ENCODE data around the gene RELN. TPM values are rescaled to one million over a fixed set of nuclear protein-coding genes. Genes with fewer than 3 reads are reported as not detected.

The RELN gene
- total RNA-seq, 1 experiment from 2014 or later, result 0.20 TPM

- H3K4me3 Mint-ChIP-seq, result no peak overlapping the region
- no peaks in the 10 kb centered on the region for H3K27me3 Mint-ChIP-seq (ENCODE audit: low read depth)
- H3K27ac Mint-ChIP-seq, result no peak overlapping the region
- no peaks in the 10 kb centered on the region for H3K9me3 Mint-ChIP-seq
- POLR2A ChIA-PET, result interaction anchor here (0.6 kb wide), 1 partner anchor 8 kb away, joined by 3 read pairs; no protein-coding TSS in a partner anchor
- TF ChIP-seq, protein P1, sequence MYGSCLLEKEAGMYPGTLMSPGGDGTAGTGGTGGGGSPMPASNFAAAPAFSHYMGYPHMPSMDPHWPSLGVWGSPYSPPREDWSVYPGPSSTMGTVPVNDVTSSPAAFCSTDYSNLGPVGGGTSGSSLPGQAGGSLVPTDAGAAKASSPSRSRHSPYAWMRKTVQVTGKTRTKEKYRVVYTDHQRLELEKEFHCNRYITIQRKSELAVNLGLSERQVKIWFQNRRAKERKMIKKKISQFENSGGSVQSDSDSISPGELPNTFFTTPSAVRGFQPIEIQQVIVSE (CRISPR knock-in tag; IDR thresholded peaks at IDR 0.05; ENCODE audit: borderline replicate concordance), result no peak
- ATAC-seq (no peak), DNase-seq (ENCODE audit: low spot score) (no peak)
- CTCF ChIA-PET, result no interaction called here
- no peaks in the 10 kb centered on the region for H3K36me3 Mint-ChIP-seq
- no peaks in the 10 kb centered on the region for H3K4me1 Mint-ChIP-seq
Observed at GRCh38 chr7:103712991-103713778, 276.3 kb downstream of the RELN start.

DNA sequence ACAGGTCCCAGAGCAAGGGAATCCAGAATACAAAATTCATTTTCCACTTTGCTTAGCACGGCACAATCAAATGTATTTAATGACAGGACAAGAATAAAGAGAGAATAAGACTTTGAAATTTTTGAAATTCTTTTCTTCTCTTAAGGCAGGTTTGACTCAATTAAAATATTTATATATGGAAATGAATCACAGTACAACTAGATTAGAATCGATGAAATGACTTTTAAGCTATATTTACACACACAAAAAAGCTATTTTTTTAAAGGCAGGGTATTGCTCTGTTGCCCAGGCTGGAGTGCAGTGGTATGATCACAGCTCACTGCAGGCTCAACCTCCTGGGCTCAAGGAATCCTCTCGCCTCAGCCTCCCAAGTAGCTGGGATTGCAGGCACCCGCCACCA lies 278.0 kb downstream of the RELN start:
- Mint-ChIP-seq H3K27me3 (ENCODE audit: low read depth) (no peaks in the 10 kb centered on the region), H3K36me3 (no peaks in the 10 kb centered on the region), H3K9me3 (no peaks in the 10 kb centered on the region), H3K27ac (no peak overlapping the region), H3K4me1 (no peaks in the 10 kb centered on the region), H3K4me3 (no peak overlapping the region)
- DNase-seq (ENCODE audit: low spot score) (no peak), ATAC-seq (no peak)
- CTCF ChIA-PET, result interaction anchor here (0.6 kb wide), 1 partner anchor 315 kb away, joined by 3 read pairs; no protein-coding TSS in a partner anchor
- TF ChIP-seq USF1 (CRISPR knock-in tag; IDR thresholded peaks at IDR 0.05) (no peak), ZNF138 (CRISPR knock-in tag; conservative IDR thresholded peaks at IDR 0.05) (no peak), NFE2L1 (CRISPR knock-in tag; IDR thresholded peaks at IDR 0.05) (no peak), FOXJ3 (CRISPR knock-in tag; IDR thresholded peaks at IDR 0.05; ENCODE audit: borderline replicate concordance) (no peak), NFATC4 (CRISPR knock-in tag; IDR thresholded peaks at IDR 0.05) (no peak), ZNF219 (CRISPR knock-in tag; IDR thresholded peaks at IDR 0.05; ENCODE audit: borderline replicate concordance) (no peak), ESRRA (CRISPR knock-in tag; IDR thresholded peaks at IDR 0.05; ENCODE audit: borderline replicate concordance) (no peak), NR1H2 (CRISPR knock-in tag; IDR thresholded peaks at IDR 0.05) (no peak)
- TF ChIP-seq, protein P2, sequence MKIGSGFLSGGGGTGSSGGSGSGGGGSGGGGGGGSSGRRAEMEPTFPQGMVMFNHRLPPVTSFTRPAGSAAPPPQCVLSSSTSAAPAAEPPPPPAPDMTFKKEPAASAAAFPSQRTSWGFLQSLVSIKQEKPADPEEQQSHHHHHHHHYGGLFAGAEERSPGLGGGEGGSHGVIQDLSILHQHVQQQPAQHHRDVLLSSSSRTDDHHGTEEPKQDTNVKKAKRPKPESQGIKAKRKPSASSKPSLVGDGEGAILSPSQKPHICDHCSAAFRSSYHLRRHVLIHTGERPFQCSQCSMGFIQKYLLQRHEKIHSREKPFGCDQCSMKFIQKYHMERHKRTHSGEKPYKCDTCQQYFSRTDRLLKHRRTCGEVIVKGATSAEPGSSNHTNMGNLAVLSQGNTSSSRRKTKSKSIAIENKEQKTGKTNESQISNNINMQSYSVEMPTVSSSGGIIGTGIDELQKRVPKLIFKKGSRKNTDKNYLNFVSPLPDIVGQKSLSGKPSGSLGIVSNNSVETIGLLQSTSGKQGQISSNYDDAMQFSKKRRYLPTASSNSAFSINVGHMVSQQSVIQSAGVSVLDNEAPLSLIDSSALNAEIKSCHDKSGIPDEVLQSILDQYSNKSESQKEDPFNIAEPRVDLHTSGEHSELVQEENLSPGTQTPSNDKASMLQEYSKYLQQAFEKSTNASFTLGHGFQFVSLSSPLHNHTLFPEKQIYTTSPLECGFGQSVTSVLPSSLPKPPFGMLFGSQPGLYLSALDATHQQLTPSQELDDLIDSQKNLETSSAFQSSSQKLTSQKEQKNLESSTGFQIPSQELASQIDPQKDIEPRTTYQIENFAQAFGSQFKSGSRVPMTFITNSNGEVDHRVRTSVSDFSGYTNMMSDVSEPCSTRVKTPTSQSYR (CRISPR knock-in tag; IDR thresholded peaks at IDR 0.05), result no peak
- TF ChIP-seq, protein P3, sequence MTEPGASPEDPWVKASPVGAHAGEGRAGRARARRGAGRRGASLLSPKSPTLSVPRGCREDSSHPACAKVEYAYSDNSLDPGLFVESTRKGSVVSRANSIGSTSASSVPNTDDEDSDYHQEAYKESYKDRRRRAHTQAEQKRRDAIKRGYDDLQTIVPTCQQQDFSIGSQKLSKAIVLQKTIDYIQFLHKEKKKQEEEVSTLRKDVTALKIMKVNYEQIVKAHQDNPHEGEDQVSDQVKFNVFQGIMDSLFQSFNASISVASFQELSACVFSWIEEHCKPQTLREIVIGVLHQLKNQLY (CRISPR knock-in tag; IDR thresholded peaks at IDR 0.05), result no peak
- POLR2A ChIA-PET, result no interaction called here

GRCh38 chr7:103710247-103710646 lies 279.2 kb downstream of the RELN start:
- H3K27me3 Mint-ChIP-seq (ENCODE audit: low read depth), result no peaks in the 10 kb centered on the region
- CTCF ChIA-PET, result no interaction called here
- DNase-seq (ENCODE audit: low spot score) (no peak), ATAC-seq (no peak)
- no peak overlapping the region for H3K27ac Mint-ChIP-seq
- no peaks in the 10 kb centered on the region for H3K9me3 Mint-ChIP-seq
- no peak overlapping the region for H3K4me3 Mint-ChIP-seq
- no peaks in the 10 kb centered on the region for H3K4me1 Mint-ChIP-seq
- H3K36me3 Mint-ChIP-seq, result no peaks in the 10 kb centered on the region
- POLR2A ChIA-PET, result no interaction called here
- TF ChIP-seq USF1 (CRISPR knock-in tag; IDR thresholded peaks at IDR 0.05), result no peak
- TF ChIP-seq SOX15 (CRISPR knock-in tag; IDR thresholded peaks at IDR 0.05), result no peak
- no peak for TF ChIP-seq ZNF121 (CRISPR knock-in tag; IDR thresholded peaks at IDR 0.05)
- no peak for TF ChIP-seq ZBTB21 (CRISPR knock-in tag; IDR thresholded peaks at IDR 0.05; ENCODE audit: borderline replicate concordance)
- no peak for TF ChIP-seq GABPB1 (CRISPR knock-in tag; IDR thresholded peaks at IDR 0.05)
- TF ChIP-seq, protein P4, sequence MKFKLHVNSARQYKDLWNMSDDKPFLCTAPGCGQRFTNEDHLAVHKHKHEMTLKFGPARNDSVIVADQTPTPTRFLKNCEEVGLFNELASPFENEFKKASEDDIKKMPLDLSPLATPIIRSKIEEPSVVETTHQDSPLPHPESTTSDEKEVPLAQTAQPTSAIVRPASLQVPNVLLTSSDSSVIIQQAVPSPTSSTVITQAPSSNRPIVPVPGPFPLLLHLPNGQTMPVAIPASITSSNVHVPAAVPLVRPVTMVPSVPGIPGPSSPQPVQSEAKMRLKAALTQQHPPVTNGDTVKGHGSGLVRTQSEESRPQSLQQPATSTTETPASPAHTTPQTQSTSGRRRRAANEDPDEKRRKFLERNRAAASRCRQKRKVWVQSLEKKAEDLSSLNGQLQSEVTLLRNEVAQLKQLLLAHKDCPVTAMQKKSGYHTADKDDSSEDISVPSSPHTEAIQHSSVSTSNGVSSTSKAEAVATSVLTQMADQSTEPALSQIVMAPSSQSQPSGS (CRISPR knock-in tag; IDR thresholded peaks at IDR 0.05; ENCODE audit: borderline replicate concordance, low read depth), result no peak
- TF ChIP-seq E2F1 (CRISPR knock-in tag; IDR thresholded peaks at IDR 0.05), result no peak
- TF ChIP-seq ZNF219 (CRISPR knock-in tag; IDR thresholded peaks at IDR 0.05; ENCODE audit: borderline replicate concordance), result no peak
- TF ChIP-seq, protein P5, sequence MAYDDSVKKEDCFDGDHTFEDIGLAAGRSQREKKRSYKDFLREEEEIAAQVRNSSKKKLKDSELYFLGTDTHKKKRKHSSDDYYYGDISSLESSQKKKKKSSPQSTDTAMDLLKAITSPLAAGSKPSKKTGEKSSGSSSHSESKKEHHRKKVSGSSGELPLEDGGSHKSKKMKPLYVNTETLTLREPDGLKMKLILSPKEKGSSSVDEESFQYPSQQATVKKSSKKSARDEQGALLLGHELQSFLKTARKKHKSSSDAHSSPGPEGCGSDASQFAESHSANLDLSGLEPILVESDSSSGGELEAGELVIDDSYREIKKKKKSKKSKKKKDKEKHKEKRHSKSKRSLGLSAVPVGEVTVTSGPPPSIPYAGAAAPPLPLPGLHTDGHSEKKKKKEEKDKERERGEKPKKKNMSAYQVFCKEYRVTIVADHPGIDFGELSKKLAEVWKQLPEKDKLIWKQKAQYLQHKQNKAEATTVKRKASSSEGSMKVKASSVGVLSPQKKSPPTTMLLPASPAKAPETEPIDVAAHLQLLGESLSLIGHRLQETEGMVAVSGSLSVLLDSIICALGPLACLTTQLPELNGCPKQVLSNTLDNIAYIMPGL (CRISPR knock-in tag; IDR thresholded peaks at IDR 0.05), result no peak
- TF ChIP-seq EMX1 (CRISPR knock-in tag; IDR thresholded peaks at IDR 0.05), result no peak
